ENCODE data around the gene SEL1L. TPM values are rescaled to one million over a fixed set of nuclear protein-coding genes. Genes with fewer than 3 reads are reported as not detected.

Gene SEL1L
- total RNA-seq, 1 donor from 2014 or later = 28.0 TPM

GRCh38 chr14:81536241-81536771 is 2.7 kb upstream of the SEL1L start:
- Histone ChIP-seq H3K4me2 (no peak overlapping the region), H3K4me1 (peaks cover 7% of the 10 kb centered on the region), H4K20me1 (ENCODE audit: low read depth) (peaks cover 15% of the 10 kb centered on the region)

DNA sequence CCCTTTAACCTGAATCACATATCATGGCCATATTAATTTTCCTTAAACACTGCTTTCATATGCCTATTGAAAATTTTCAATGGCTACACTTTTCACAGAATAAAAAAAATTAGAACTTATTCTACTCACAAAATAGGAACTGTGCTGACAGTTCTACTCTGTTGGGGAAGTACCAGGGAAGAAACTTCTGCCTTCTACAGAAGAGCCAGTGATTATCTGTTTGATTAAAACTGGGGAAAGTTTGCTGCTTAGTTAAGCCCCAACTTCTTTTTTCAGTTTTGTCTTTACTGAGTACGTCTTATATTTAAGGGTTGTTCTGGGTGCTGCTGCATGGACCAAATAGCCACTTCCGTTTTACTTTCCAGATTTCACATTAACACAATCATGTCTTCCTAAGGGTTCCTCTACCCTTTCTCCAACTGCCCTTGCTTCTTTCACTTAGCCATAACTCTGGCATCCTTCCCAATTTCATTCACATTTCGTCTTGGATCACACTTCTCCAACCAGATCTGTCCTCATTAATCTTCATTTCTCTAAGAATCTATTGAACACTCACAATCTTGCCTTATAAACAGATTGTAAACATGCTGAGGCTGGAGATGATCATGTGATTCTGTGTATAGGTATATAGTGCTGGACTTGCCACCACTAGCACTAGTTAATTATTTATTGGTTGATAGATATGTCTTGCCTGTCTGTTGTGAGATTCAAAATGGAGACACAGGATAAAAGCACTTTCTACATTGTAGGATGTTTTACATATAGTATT is 1.9 kb upstream of the SEL1L start:
- Mint-ChIP-seq H3K4me1 (peaks cover 7% of the 10 kb centered on the region), H3K27me3 (ENCODE audit: insufficient read depth, low read depth) (peaks cover 3% of the 10 kb centered on the region), H3K9me3 (peaks cover 10% of the 10 kb centered on the region), H3K27ac (no peak overlapping the region), H3K4me3 (no peak overlapping the region), H3K36me3 (no peaks in the 10 kb centered on the region)
- Histone ChIP-seq H2AFZ (replicated peaks) (no peak overlapping the region), H3F3A (ENCODE audit: low read depth) (no peaks in the 10 kb centered on the region), H3K27me3 (no peaks in the 10 kb centered on the region), H3K9me3 (ENCODE audit: low read depth) (no peaks in the 10 kb centered on the region), H3K4me3 (no peak overlapping the region), H3K27ac (no peak overlapping the region), H4K20me1 (ENCODE audit: low read depth) (peaks cover 15% of the 10 kb centered on the region), H3K9ac (no peak overlapping the region), H3K4me1 (peaks cover 7% of the 10 kb centered on the region), H3K79me2 (ENCODE audit: low read depth) (peaks cover 27% of the 10 kb centered on the region), H3K4me2 (no peak overlapping the region), H3K36me3 (no peaks in the 10 kb centered on the region)
- DNase-seq (ENCODE audit: low spot score) = no peak
- no peak for TF ChIP-seq EZH2phosphoT487 (IDR thresholded peaks at IDR 0.05)
- TF ChIP-seq EZH2 (IDR thresholded peaks at IDR 0.05) = no peak
- TF ChIP-seq, protein P1, sequence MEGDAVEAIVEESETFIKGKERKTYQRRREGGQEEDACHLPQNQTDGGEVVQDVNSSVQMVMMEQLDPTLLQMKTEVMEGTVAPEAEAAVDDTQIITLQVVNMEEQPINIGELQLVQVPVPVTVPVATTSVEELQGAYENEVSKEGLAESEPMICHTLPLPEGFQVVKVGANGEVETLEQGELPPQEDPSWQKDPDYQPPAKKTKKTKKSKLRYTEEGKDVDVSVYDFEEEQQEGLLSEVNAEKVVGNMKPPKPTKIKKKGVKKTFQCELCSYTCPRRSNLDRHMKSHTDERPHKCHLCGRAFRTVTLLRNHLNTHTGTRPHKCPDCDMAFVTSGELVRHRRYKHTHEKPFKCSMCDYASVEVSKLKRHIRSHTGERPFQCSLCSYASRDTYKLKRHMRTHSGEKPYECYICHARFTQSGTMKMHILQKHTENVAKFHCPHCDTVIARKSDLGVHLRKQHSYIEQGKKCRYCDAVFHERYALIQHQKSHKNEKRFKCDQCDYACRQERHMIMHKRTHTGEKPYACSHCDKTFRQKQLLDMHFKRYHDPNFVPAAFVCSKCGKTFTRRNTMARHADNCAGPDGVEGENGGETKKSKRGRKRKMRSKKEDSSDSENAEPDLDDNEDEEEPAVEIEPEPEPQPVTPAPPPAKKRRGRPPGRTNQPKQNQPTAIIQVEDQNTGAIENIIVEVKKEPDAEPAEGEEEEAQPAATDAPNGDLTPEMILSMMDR (IDR thresholded peaks at IDR 0.05) = no peak

More at GRCh38 chr14:81536241-81536771, 2.7 kb upstream of the SEL1L start:
- peaks cover 22% of the 10 kb centered on the region for H3K79me2 ChIP-seq (ENCODE audit: low read depth)
- no peak overlapping the region for H3K27ac ChIP-seq
- H3K4me3 ChIP-seq = no peak overlapping the region
- H3F3A ChIP-seq (ENCODE audit: low read depth) = no peaks in the 10 kb centered on the region
- no peak overlapping the region for H3K9ac ChIP-seq
- Mint-ChIP-seq H3K27ac (no peak overlapping the region), H3K9me3 (peaks cover 10% of the 10 kb centered on the region), H3K36me3 (no peaks in the 10 kb centered on the region), H3K4me3 (no peak overlapping the region), H3K4me1 (peaks cover 7% of the 10 kb centered on the region), H3K27me3 (ENCODE audit: insufficient read depth, low read depth) (peaks cover 3% of the 10 kb centered on the region)
- H3K36me3 ChIP-seq = no peaks in the 10 kb centered on the region
- TF ChIP-seq EZH2phosphoT487 (IDR thresholded peaks at IDR 0.05) (no peak), EZH2 (IDR thresholded peaks at IDR 0.05) (no peak)
- TF ChIP-seq, protein P1 (IDR thresholded peaks at IDR 0.05) = no peak
- H3K27me3 ChIP-seq = no peaks in the 10 kb centered on the region
- H2AFZ ChIP-seq (replicated peaks) = no peak overlapping the region
- no peak for DNase-seq (ENCODE audit: low spot score)
- H3K9me3 ChIP-seq (ENCODE audit: low read depth) = no peaks in the 10 kb centered on the region

DNA sequence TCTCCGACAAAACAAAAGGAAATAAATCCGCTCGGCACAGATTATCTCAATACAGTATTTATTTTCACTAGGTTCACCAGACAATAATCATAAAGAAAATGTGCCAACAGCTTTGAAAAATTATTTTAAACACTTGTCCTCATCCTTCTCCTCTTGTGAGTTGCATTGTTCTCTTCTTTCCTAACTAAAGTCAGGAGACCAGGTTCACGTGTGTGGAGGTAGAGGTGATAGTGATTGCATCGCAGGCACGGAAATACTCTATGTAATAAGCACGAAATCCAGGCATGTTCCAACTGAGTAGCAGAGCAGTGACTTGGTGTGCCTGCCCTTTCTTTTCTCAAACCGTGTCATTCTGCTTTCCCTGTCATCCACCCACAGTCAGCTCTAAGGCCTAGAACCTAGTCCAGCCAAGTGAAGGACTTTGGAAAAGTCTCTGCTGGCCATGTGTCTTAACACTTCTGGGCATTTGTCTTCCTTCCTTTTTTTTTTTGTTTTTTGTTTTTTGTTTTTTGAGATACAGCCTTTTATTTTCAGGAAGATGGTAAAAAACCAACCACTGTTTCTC is 939 bp upstream of the SEL1L start:
- no peaks in the 10 kb centered on the region for H3K27me3 ChIP-seq
- H3K36me3 ChIP-seq = no peaks in the 10 kb centered on the region
- Mint-ChIP-seq H3K36me3 (no peaks in the 10 kb centered on the region), H3K27me3 (ENCODE audit: insufficient read depth, low read depth) (no peaks in the 10 kb centered on the region), H3K9me3 (peaks cover 10% of the 10 kb centered on the region), H3K4me3 (peak overlapping the region; percentile 95), H3K4me1 (peaks cover 7% of the 10 kb centered on the region), H3K27ac (no peak overlapping the region)
- TF ChIP-seq EZH2 (IDR thresholded peaks at IDR 0.05) (no peak), EZH2phosphoT487 (IDR thresholded peaks at IDR 0.05) (no peak)
- TF ChIP-seq, protein P1 (IDR thresholded peaks at IDR 0.05) = no peak
- H3K4me1 ChIP-seq = peaks cover 7% of the 10 kb centered on the region
- no peak overlapping the region for H3K9ac ChIP-seq
- DNase-seq (ENCODE audit: low spot score) = no peak
- no peaks in the 10 kb centered on the region for H3K9me3 ChIP-seq (ENCODE audit: low read depth)
- H3F3A ChIP-seq (ENCODE audit: low read depth) = no peaks in the 10 kb centered on the region
- H3K27ac ChIP-seq = no peak overlapping the region
- H4K20me1 ChIP-seq (ENCODE audit: low read depth) = peaks cover 18% of the 10 kb centered on the region
- H2AFZ ChIP-seq (replicated peaks) = peak overlapping the region; percentile 64
- H3K4me3 ChIP-seq = peak overlapping the region; percentile 31
- H3K4me2 ChIP-seq = peak overlapping the region; percentile 43
- H3K79me2 ChIP-seq (ENCODE audit: low read depth) = peaks cover 27% of the 10 kb centered on the region

Data from neural progenitor cell (in vitro differentiated cells).